Duodenal mucosa (tissue), 2 donors: Measurements from ENCODE around the gene MANEAL.
A peak's percentile ranks its signal among the peaks of the same experiment; 100 is the strongest.

Experiments
- H3K27ac ChIP-seq: one replicate; pipeline ENCODE4 v1.7.0; 2013; ENCODE audit warnings: low read depth, low read length
- H3K27me3 ChIP-seq, 2 donors: one replicate each; pipeline ENCODE4 v1.7.0; 2013; ENCODE audit warnings: low read length in 2 of 2, control low read depth in 1 of 2; ENCODE audit not compliant: insufficient read depth in 2 of 2, control insufficient read depth in 1 of 2
- H3K36me3 ChIP-seq, 2 donors: one replicate each; pipeline ENCODE4 v1.7.0; 2013; ENCODE audit warnings: low read length in 2 of 2, control low read depth in 1 of 2; ENCODE audit not compliant: insufficient read depth in 2 of 2, control insufficient read depth in 1 of 2
- H3K4me1 ChIP-seq, 2 donors: one replicate each; pipeline ENCODE4 v1.7.0; 2013; ENCODE audit warnings: low read length in 2 of 2, control low read depth in 1 of 2; ENCODE audit not compliant: insufficient read depth in 2 of 2, control insufficient read depth in 1 of 2
- H3K4me3 ChIP-seq, 2 donors: one replicate each; pipeline ENCODE4 v1.7.0; 2013; ENCODE audit warnings: low read length in 2 of 2, low read depth in 1 of 2
- H3K9ac ChIP-seq, 2 donors: one replicate each; pipeline ENCODE4 v1.7.0; 2013; ENCODE audit warnings: low read length in 2 of 2, low read depth in 1 of 2
- H3K9me3 ChIP-seq, 2 donors: one replicate each; pipeline ENCODE4 v1.7.0; 2013; ENCODE audit warnings: low read length in 2 of 2, control low read depth in 1 of 2; ENCODE audit not compliant: control insufficient read depth in 1 of 2

The MANEAL gene

DNA sequence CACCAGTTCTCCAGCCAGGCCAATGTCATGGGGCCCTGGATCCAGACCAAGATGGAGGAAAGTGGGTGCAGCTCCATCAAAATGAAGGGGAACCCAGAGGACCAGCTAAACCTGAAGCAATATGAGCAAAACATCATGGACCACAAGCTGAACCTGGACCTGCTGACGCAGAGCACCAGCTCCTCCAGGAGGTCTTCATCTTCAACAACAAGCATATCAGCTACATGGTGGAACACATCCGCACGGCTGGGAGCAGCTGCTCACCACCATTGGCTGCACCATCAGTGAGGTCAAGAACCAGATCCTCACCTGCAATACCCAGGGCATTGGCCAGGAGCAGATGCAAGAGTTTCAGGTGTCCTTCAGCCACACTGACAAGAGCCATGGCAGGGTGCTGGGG is 15.0 kb upstream of the MANEAL start:
- no peaks in the 10 kb centered on the region for H3K9me3 ChIP-seq

DNA sequence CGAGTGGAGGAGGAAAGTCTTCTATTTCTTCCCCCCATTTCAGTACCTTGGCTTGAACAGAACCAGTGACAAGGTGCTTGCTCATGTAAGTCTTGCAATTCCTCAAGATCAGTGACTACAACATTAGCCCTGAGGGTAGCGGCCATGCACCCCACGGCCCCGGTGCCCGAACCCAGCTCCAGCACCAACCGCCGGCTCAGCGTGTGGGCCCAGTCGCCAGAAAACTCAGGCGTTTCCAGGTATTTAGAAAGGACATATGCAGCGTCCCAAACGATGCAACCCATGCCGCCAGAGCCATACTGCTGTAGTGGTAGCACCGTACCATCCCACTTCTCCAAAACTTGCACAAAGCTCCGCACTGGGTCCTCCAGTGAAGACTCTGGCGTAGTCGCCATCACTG is 11.2 kb upstream of the MANEAL start:
- Histone ChIP-seq H3K27me3 (no peaks in the 10 kb centered on the region), H3K9ac (no peak overlapping the region), H3K36me3 (no peaks in the 10 kb centered on the region), H3K4me3 (no peak overlapping the region), H3K4me1 (peaks cover 5% of the 10 kb centered on the region in 2 donors), H3K27ac (no peak overlapping the region), H3K9me3 (no peaks in the 10 kb centered on the region)

More for the DNA sequence above, 15.0 kb upstream of the MANEAL start:
- Histone ChIP-seq H3K4me3 (no peak overlapping the region), H3K9ac (no peak overlapping the region), H3K4me1 (peaks cover 5% of the 10 kb centered on the region in 2 donors), H3K27me3 (no peaks in the 10 kb centered on the region), H3K36me3 (no peaks in the 10 kb centered on the region), H3K27ac (no peak overlapping the region)

DNA sequence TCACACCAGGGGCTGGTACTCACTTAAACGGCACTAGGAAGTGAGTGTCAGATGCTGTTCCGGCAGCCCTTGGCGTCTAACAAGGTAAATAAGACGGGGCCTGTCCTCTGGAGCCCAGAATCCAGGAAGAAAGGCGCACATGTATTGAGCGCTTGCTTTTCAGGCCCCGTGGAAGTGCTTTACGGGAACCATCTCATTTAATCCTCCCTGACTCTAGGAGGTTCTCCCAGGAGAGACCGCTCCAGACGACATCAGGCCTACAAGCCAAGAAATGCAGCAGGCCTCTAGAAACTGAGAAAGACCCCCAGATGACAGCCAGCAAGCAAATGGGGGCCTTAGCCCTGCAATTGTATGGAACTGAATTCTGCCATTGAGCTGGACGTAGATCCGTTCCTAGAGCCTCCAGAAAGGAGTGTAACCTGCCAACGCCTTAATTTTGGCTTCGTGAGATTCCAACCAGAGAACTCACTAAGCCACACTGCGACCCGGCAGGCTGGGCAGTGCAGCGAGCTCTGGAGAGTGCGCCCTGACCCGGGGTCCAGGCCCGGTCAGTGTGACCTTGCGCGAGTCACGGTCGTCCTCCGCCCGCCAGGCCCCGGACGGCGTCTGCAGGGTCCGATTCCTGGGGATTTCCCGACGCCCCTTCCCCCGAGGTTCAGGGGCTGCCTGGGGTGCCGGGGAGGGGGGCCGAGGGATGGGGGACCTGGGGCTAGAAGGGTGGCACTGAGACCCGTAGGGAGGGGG is 532 bp upstream of the MANEAL start:
- Histone ChIP-seq H3K9ac (no peak overlapping the region), H3K27me3 (peaks cover 0 to 4% of the 10 kb centered on the region in 2 donors), H3K9me3 (no peaks in the 10 kb centered on the region), H3K4me1 (peaks cover 7 to 11% of the 10 kb centered on the region in 2 donors), H3K36me3 (peaks cover 0 to 4% of the 10 kb centered on the region in 2 donors), H3K4me3 (peak overlapping the region in 1 of 2 donors; percentile 74), H3K27ac (no peak overlapping the region)

DNA sequence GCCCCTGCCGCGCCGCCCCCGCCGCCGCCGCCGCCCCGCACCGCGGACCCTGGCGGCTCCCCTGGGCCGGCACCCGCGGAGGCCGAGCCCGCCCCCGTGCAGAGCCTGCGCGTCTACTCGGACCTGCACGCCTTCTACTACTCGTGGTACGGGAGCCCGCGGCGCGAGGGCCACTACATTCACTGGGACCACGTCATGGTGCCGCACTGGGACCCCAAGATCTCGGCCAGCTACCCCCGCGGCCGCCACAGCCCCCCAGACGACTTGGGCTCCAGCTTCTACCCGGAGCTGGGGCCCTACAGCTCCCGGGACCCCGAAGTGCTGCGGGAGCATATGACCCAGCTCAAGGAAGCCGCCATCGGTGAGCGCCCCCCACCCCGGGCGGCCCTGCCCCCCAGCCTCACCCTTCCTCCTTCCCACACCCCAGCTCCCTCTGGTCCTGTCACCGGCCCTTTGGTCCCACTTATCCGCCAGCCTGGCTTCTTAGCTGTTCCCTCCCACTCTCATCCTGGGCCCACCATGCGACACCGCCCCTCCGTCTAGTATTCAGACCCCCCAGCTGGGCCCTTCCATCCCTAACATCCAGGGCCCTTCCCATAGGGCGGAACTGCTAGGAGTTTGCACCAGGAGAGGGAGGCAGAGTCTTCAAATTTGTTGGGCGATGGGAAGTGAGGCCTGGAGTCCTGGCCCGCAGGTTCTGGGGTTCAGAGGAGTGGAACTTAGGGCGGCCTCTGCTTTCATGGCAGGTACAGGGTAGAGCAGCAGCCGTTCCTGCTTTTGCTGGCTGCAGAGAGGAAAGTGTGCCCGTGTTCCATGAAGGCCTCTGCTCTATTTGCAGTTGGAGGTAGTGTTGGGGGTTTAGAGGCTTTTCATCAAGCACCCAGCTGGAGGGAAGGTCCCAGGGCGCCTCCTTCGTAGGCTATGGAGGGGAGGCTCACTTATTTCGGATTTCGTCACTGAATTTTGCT is 1.0 kb downstream of the MANEAL start:
- Histone ChIP-seq H3K36me3 (peaks cover 0 to 8% of the 10 kb centered on the region in 2 donors), H3K27ac (no peak overlapping the region), H3K27me3 (peaks cover 0 to 4% of the 10 kb centered on the region in 2 donors), H3K4me3 (peak overlapping the region; percentile 43 to 74), H3K9ac (no peak overlapping the region), H3K4me1 (peaks cover 7 to 11% of the 10 kb centered on the region in 2 donors), H3K9me3 (no peaks in the 10 kb centered on the region)

DNA sequence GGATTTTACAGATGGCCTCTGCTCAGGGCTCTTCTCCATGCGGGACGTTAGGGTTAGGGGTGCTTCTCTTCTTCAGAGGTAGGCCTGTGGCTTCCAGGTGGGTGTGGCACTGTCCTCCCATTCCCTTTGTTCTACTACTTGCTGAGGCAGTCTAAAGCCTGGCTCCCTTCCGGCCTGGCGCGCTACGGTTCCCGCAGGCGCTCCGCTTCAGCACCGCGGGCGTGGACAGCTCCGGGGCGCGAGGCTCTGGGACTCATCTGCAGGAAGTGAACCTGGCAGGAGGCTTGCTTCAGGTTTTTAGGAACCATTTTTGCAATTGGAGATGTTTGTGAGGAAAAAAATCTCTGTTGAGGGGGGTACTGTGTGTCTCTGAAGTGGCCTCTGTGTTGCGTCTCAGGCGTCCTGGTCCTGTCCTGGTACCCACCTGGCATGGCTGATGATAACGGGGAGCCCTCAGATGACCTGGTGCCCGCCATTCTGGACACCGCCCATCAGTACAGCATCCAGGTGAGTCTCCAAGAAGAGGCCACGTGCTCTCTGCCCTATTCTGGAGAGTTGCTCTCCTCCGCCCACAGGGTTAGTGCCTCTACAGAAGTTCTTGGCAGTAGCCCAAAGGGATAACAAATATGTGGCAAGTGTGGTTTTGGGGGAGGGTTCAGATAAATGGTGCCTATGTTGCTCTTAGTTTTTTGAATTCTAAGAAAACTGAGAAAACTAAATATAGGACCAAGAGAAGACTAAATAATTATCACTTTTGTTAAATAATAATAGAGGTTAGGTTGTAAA is 1.9 kb downstream of the MANEAL start:
- no peaks in the 10 kb centered on the region for H3K9me3 ChIP-seq
- H3K4me3 ChIP-seq = peak overlapping the region in 1 of 2 donors; percentile 74
- no peak overlapping the region for H3K9ac ChIP-seq
- H3K4me1 ChIP-seq = peaks cover 7 to 11% of the 10 kb centered on the region in 2 donors
- H3K36me3 ChIP-seq = peaks cover 7 to 17% of the 10 kb centered on the region in 2 donors
- peaks cover 0 to 4% of the 10 kb centered on the region in 2 donors for H3K27me3 ChIP-seq
- no peak overlapping the region for H3K27ac ChIP-seq

DNA sequence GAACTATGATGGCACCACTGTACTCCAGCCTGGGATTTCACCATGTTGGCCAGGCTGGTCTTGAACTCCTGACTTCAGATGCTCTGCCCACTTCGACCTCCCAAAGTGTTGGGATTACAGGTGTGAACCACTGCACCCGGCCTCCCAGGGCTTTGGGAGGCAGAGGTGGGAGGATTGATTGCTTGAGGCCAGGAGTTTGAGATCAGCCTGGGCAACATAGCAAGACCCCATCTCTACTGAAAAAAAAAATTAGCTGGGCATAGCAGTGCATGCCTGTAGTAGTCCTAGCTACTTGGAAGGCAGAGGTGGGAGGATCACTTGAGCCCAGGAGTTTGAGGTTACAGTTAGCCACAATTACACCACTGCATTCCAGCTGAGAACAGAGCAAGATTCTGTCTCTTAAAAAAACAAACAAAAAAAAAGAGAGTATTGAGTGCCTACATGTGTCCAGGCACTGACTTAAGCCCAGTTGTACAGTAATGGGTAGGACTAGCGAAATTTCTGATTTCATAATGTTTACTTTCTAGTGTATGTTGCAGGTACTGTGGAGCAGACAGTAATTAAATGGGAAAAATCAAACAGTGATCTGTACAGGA is 4.2 kb downstream of the MANEAL start:
- Histone ChIP-seq H3K9ac (no peak overlapping the region), H3K27me3 (no peaks in the 10 kb centered on the region), H3K27ac (no peak overlapping the region), H3K4me3 (no peak overlapping the region), H3K36me3 (peaks cover 13 to 29% of the 10 kb centered on the region in 2 donors), H3K9me3 (no peaks in the 10 kb centered on the region), H3K4me1 (peaks cover 7 to 11% of the 10 kb centered on the region in 2 donors)

DNA sequence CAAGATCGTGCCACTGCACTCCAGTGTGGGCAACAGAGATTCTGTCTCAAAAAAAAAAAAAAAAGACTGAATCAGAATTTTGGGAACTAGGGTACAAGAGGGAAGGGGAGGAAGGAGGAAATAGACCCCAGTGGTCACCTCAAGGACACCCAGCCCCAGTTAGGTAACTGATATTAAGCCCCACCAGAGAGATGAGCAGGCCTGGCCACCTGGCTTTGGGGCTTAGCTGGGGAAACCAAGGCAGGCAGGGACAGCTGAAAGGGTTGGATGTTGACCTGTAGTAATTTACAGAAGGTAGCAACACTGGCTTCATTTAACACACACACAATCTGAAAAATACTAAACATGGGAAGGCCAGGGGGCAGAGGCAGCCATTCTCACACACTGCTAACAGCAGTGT is 8.8 kb downstream of the MANEAL start:
- Histone ChIP-seq H3K9me3 (no peaks in the 10 kb centered on the region), H3K9ac (no peak overlapping the region), H3K4me3 (no peak overlapping the region), H3K4me1 (peaks cover 7 to 10% of the 10 kb centered on the region in 2 donors), H3K27ac (no peak overlapping the region), H3K27me3 (no peaks in the 10 kb centered on the region), H3K36me3 (peaks cover 39 to 63% of the 10 kb centered on the region in 2 donors)

DNA sequence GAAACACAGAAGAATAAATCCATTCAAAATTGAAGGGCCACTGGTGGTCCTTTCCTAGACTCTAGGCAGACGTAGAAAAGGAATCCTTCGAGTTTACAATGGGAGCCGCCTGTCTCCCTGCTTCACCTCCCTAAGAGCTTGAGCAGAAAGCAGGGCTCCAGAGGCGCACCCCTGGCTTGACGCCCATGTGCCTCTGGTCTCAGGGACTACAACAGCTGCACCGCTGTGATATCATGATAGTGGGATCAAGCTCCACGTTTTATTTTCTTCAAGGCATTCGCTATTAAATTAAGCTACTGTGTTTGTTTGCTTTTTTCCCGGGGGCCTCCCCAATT is 13.5 kb downstream of the MANEAL start:
- no peaks in the 10 kb centered on the region for H3K9me3 ChIP-seq
- peak overlapping the region; percentile 82 to 93 for H3K4me3 ChIP-seq
- H3K27me3 ChIP-seq = no peaks in the 10 kb centered on the region
- peaks cover 15 to 17% of the 10 kb centered on the region in 2 donors for H3K4me1 ChIP-seq
- H3K27ac ChIP-seq = no peak overlapping the region
- peak overlapping the region; percentile 76 to 88 for H3K9ac ChIP-seq
- peaks cover 30 to 45% of the 10 kb centered on the region in 2 donors for H3K36me3 ChIP-seq

DNA sequence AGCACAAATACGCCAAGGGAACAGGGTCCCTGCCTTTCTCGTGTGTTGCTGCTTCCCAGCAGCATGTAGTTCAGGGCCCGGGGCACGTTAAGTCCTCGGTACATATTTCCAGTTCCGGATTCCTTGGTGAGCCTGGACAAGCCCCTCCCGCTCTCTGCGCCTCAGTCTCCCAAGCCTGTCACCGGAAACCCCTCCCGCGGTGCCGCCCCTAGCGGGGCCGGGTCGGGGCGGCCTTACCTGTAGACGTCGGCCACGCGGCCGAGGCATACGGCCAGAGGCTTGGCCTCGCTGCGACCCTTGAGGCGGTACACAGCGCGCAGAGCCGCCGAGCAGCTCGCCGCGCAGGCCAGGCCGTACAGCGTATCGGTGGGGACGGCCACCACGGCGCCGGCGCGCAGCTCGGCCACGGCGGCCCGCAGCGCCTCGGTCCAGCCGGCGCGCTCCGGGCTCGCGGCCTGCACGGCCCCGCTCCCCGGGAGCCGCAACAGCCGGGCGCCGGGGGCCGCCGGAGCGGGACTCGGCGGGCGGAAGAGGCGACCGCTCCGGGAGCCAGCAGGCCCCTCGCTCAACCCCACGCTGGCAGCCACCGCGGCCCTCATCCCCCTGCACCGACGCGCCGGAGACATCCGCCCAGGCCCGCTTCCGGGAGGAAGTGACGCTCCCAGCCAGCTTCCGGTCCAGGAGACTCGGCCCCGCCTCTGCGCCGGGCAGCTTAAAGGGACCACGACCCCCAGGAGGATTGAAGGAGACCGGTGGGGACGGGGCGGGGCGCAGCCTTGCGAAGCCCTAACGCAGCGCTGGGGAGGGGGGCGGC is 14.1 kb downstream of the MANEAL start, which contains the start of the genes C1orf122 and YRDC:
TSS of gene C1orf122 (plus strand) at position 236 of the 814 bp plus-strand sequence. CDS start 615 bp downstream, outside the sequence.
TSS of gene YRDC (minus strand) at position 654 of the 814 bp plus-strand sequence. CDS start at position 626, 28 bp downstream.
- H3K27me3 ChIP-seq = no peaks in the 10 kb centered on the region
- peaks cover 15 to 17% of the 10 kb centered on the region in 2 donors for H3K4me1 ChIP-seq
- H3K36me3 ChIP-seq = peaks cover 26 to 39% of the 10 kb centered on the region in 2 donors
- peak within 1 kb of the TSS; percentile 76 to 88 for H3K9ac ChIP-seq
- peak within 1 kb of the TSS; percentile 71 for H3K27ac ChIP-seq
- H3K9me3 ChIP-seq = no peaks in the 10 kb centered on the region
- H3K4me3 ChIP-seq = peak within 1 kb of the TSS; percentile 82 to 93
